HG03575 (cell line): ENCODE measurements around the gene MAT2A.
"Not testable (repeated sequence)": the region's sequence is repeated elsewhere in the genome, so short reads cannot be mapped to it uniquely, and the experiment has no call there.

Experiments
- ATAC-seq: cut with Tn5 transposase; IDR thresholded peaks from one replicate; pipeline ENCODE4 v1.9.1; 2021; ENCODE audit not compliant: unreplicated experiment, insufficient number of reproducible peaks, low FRiP score; ENCODE audit errors: extremely low read depth

MAT2A gene

DNA sequence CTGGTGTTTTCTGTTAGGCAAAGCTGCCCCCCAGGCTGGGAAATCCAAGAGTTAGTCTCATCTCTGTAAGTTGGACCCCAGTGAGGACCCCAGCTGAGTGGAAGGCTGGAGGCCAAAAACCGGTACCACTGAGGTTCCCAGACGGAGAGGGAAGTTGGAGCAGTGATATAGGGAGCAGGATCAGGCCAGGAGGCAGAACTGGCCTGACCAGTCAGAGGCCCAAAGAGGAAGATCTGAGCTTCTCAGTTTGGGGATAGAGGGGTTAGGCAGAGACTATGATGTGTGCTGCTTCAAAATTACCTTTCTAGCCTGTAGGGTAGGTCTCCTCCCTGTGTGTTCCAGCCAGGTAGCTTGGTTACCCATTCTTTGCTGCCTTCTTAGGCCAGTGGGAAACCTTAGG, 52.0 kb downstream of the MAT2A start:
- no peak for ATAC-seq

DNA sequence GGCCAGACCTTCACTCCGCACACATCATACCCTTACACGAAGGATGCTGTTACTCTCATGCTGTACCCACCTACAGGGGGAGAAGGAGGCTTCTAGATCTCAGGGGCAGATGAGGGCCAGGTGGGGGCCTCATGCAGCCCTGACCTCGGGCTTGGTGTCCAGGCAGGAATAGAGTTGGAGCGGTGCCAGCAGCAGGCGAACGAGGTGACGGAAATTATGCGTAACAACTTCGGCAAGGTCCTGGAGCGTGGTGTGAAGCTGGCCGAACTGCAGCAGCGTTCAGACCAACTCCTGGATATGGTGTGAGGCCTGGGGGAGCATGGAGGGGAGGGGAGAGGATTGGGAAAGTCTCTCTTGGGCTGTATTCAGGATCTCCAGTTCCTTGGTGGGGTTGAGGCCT, 52.6 kb downstream of the MAT2A start:
- ATAC-seq: no peak

DNA sequence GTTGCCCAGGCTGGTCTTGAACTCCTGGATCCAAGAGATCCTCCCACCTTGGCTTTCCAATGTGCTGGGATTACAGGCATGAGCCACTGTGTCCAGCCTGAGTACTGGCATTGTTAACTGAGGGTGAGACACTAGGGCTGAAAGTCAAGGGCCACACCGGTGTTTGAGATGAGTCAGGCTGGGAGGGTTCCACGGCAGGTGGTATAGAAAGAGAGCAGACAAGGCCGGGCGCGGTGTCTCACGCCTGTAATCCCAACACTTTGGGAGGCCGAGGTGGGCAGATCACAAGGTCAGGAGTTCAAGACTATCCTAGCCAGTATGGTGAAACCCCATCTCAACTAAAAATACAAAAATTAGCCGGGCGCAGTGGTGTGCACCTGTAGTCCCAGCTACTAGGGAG, 53.3 kb downstream of the MAT2A start:
- not testable (repeated sequence) for ATAC-seq

DNA sequence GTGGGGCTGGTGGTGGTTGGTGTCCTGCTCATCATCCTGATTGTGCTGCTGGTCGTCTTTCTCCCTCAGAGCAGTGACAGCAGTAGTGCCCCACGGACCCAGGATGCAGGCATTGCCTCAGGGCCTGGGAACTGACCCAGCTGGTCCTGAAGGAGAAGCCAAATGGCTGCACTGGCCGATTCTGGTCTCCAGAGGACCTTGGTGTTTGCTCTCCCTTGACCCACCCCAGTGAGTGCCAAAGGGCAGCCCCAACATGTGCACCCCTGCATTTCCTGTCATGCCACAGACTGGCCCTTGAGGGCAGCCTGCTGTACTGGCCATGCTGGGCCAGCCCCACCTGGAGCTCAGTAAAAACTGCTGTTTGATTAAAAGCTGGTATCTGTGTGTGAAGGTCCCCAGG, 54.1 kb downstream of the MAT2A start:
- ATAC-seq: no peak
